Keratinocyte (primary cell): ENCODE results near the gene CPSF7. TPM values are rescaled to one million over a fixed set of nuclear protein-coding genes. Genes with fewer than 3 reads are reported as not detected.

Source experiments
- DNase-seq: peaks from one replicate; pipeline ENCODE4 v3.0.0-alpha.2; 2011; ENCODE audit warnings: low read depth, missing footprints, low spot score
- FAIRE-seq: peaks from 2 replicates; lab custom pipeline; 2011; peaks lifted over from hg19 to GRCh38; lab: Jason Lieb, UNC
- H2AFZ ChIP-seq: 2 replicates; pipeline ENCODE4 v1.6.0; 2012; ENCODE audit warnings: low read length, control low read depth, inconsistent platforms; ENCODE audit not compliant: control insufficient read depth
- H3K27ac ChIP-seq: 2 replicates; pipeline ENCODE4 v1.5.1; 2011; ENCODE audit warnings: low read length; ENCODE audit not compliant: control insufficient read depth, insufficient read depth
- H3K27me3 ChIP-seq: 3 replicates; pipeline ENCODE4 v1.6.0; 2011; ENCODE audit warnings: low read length; ENCODE audit not compliant: control insufficient read depth, insufficient read depth; ENCODE audit errors: extremely low read depth
- H3K36me3 ChIP-seq, 2 experiments: 2 replicates in 1 of 2; 3 replicates in 1 of 2; pipeline ENCODE4 v1.5.1; 2011; ENCODE audit warnings: low read length in 2 of 2, mild to moderate bottlenecking in 1 of 2; ENCODE audit not compliant: control insufficient read depth in 2 of 2, insufficient read depth in 2 of 2; ENCODE audit errors: extremely low read depth in 1 of 2
- H3K4me1 ChIP-seq: 3 replicates; pipeline ENCODE4 v1.5.1; 2011; ENCODE audit warnings: low read length; ENCODE audit not compliant: control insufficient read depth, insufficient read depth; ENCODE audit errors: extremely low read depth
- H3K4me2 ChIP-seq: 3 replicates; pipeline ENCODE4 v1.6.0; 2011; ENCODE audit warnings: low read depth, low read length; ENCODE audit not compliant: control insufficient read depth, insufficient read depth; ENCODE audit errors: extremely low read depth
- H3K4me3 ChIP-seq, 3 experiments: fragments of 200-600 bp in 1 of 3; sonication (generic) in 1 of 3; 2 replicates in 2 of 3; 3 replicates in 1 of 3; pipeline ENCODE4 v1.5.1; 2011 to 2016; ENCODE audit warnings: low read length in 3 of 3, mild to moderate bottlenecking in 3 of 3, control low read depth in 2 of 3, inconsistent platforms in 1 of 3, low read depth in 1 of 3, mixed read lengths in 1 of 3, mixed run types in 1 of 3, moderate library complexity in 1 of 3; ENCODE audit not compliant: control insufficient read depth in 2 of 3, insufficient read depth in 2 of 3; ENCODE audit errors: extremely low read depth in 1 of 3
- H3K79me2 ChIP-seq: 2 replicates; pipeline ENCODE4 v1.6.0; 2012; ENCODE audit warnings: low read length; ENCODE audit not compliant: control insufficient read depth, insufficient read depth
- H3K9ac ChIP-seq: 3 replicates; pipeline ENCODE4 v1.6.0; 2011; ENCODE audit warnings: low read length; ENCODE audit not compliant: control insufficient read depth, insufficient read depth; ENCODE audit errors: extremely low read depth
- H3K9me1 ChIP-seq: 3 replicates; pipeline ENCODE4 v1.6.0; 2011; ENCODE audit warnings: low read length; ENCODE audit not compliant: control insufficient read depth, insufficient read depth; ENCODE audit errors: extremely low read depth
- H3K9me3 ChIP-seq: 2 replicates; pipeline ENCODE4 v1.5.1; 2012; ENCODE audit warnings: low read depth, low read length; ENCODE audit not compliant: control insufficient read depth
- H4K20me1 ChIP-seq: 3 replicates; pipeline ENCODE4 v1.6.0; 2011; ENCODE audit warnings: low read length; ENCODE audit not compliant: control insufficient read depth, insufficient read depth; ENCODE audit errors: extremely low read depth
- EZH2 ChIP-seq: IDR thresholded peaks from one replicate; pipeline ENCODE4 v1.6.1; 2012; ENCODE audit warnings: inconsistent platforms, mild to moderate bottlenecking, low read length, moderate library complexity
- dilution Hi-C: fragments of 300-500 bp; cut with MboI; formaldehyde crosslinking; loops from one replicate; pipeline ENCODE4 v1.7.0; 2020; ENCODE audit warnings: low sequenced_read_pairs; ENCODE audit not compliant: extremely low pct_ligation_motif_present
- polyA plus RNA-seq, 5 experiments: library from polyadenylated mRNA; depleted of rRNA in 3 of 5; stranded (reverse) in 3 of 5; stranded (forward) in 1 of 5; unstranded in 1 of 5; fragments of >200 nt; gene quantifications; 1 replicate in 1 of 5; 2 replicates in 3 of 5; 3 replicates in 1 of 5; pipeline versions ENCODE4 v1.2.1 to v1.2.3, GENCODE V29; 2011 to 2012; ENCODE audit warnings: missing spikeins in 2 of 5, low read depth in 1 of 5, low replicate concordance in 1 of 5
- TF ChIP-seq, protein P1 (sequence below), 3 experiments: IDR thresholded peaks in 1 of 3; conservative IDR thresholded peaks in 1 of 3; optimal IDR thresholded peaks in 1 of 3; 2 replicates in 2 of 3; 3 replicates in 1 of 3; pipeline versions ENCODE3 to v1.5.1; 2011; ENCODE audit warnings: low read length in 3 of 3, mild to moderate bottlenecking in 3 of 3, moderate library complexity in 2 of 3, control low read depth in 1 of 3, inconsistent platforms in 1 of 3; ENCODE audit not compliant: insufficient read depth in 2 of 3; ENCODE audit errors: extremely low read depth in 1 of 3

CPSF7 gene
- polyA plus RNA-seq, 1 donor (not counting 4 experiments of a cell fraction or from before 2014, with no cell fraction given) = 34.5 TPM

DNA sequence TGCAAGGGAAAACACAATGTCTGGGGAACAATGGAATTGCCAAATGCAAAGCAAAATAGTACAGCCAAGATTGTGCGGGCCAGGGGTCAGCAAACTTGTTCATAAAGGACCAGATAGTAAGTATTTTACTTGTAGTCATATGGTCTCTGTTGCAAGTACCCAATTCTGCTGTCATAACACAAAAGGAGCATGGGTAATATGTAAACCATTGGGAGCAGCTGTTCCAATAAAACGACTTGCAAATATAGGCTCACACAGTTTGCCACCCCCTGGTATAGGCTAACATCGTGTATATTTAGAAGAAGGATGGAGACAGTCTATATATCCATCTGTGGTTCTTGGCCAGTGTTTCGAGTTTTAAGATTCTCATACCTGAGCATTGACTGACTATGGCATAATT lies 15.7 kb upstream of the CPSF7 start:
- no peak for FAIRE-seq
- DNase-seq = no peak
- H4K20me1 ChIP-seq = no peaks in the 10 kb centered on the region
- no peaks in the 10 kb centered on the region for H3K9me3 ChIP-seq
- TF ChIP-seq, protein P1, sequence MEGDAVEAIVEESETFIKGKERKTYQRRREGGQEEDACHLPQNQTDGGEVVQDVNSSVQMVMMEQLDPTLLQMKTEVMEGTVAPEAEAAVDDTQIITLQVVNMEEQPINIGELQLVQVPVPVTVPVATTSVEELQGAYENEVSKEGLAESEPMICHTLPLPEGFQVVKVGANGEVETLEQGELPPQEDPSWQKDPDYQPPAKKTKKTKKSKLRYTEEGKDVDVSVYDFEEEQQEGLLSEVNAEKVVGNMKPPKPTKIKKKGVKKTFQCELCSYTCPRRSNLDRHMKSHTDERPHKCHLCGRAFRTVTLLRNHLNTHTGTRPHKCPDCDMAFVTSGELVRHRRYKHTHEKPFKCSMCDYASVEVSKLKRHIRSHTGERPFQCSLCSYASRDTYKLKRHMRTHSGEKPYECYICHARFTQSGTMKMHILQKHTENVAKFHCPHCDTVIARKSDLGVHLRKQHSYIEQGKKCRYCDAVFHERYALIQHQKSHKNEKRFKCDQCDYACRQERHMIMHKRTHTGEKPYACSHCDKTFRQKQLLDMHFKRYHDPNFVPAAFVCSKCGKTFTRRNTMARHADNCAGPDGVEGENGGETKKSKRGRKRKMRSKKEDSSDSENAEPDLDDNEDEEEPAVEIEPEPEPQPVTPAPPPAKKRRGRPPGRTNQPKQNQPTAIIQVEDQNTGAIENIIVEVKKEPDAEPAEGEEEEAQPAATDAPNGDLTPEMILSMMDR (optimal IDR thresholded peaks at IDR 0.05 in 1 of 3, IDR thresholded peaks at IDR 0.05 in 1 of 3, conservative IDR thresholded peaks at IDR 0.05 in 1 of 3; ENCODE audit: extremely low read depth in 1 of 3, insufficient read depth in 2 of 3, low read length in 3 of 3) = no peak
- TF ChIP-seq EZH2 = no peak
- dilution Hi-C loops = no loop called here
- H3K4me2 ChIP-seq = no peak overlapping the region
- H3K27ac ChIP-seq = no peak overlapping the region
- H3K9me1 ChIP-seq = no peaks in the 10 kb centered on the region
- no peaks in the 10 kb centered on the region for H3K27me3 ChIP-seq
- no peak overlapping the region for H3K9ac ChIP-seq
- no peak overlapping the region for H3K4me3 ChIP-seq
- H2AFZ ChIP-seq = no peak overlapping the region
- peaks cover 25 to 26% of the 10 kb centered on the region in 2 experiments for H3K36me3 ChIP-seq
- H3K79me2 ChIP-seq = peaks cover 15% of the 10 kb centered on the region
- H3K4me1 ChIP-seq = no peaks in the 10 kb centered on the region

DNA sequence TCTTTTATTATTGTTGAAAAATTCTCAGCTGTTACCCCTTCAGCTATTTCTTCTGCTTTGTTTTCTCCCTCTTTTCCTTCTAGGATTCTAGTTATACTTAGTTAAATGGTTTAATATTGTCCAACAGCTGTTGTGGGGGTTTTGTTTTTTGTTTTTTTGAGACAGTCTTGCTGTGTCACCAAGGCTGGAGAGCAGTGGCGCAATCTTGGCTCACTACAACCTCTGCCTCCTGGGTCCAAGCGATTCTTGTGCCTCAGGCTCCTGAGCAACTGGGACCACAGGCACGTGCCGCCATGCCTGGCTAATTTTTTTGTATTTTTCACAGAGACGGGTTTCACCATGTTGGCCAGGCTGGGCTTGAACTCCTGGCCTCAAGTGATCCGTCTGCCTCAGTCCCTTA lies 12.8 kb upstream of the CPSF7 start:
- no peak overlapping the region for H3K27ac ChIP-seq
- H3K4me2 ChIP-seq = no peak overlapping the region
- H3K79me2 ChIP-seq = peaks cover 26% of the 10 kb centered on the region
- H3K9me1 ChIP-seq = no peaks in the 10 kb centered on the region
- no peak overlapping the region for H3K4me3 ChIP-seq
- H3K36me3 ChIP-seq = peaks cover 17 to 24% of the 10 kb centered on the region in 2 experiments
- FAIRE-seq (no peak), DNase-seq (no peak)
- H4K20me1 ChIP-seq = no peaks in the 10 kb centered on the region
- H2AFZ ChIP-seq = no peak overlapping the region
- TF ChIP-seq, protein P1 (optimal IDR thresholded peaks at IDR 0.05 in 1 of 3, IDR thresholded peaks at IDR 0.05 in 1 of 3, conservative IDR thresholded peaks at IDR 0.05 in 1 of 3; ENCODE audit: extremely low read depth in 1 of 3, insufficient read depth in 2 of 3, low read length in 3 of 3) = no peak
- no peak for TF ChIP-seq EZH2
- no peak overlapping the region for H3K9ac ChIP-seq
- dilution Hi-C loops = no loop called here
- no peaks in the 10 kb centered on the region for H3K27me3 ChIP-seq
- H3K9me3 ChIP-seq = no peaks in the 10 kb centered on the region
- H3K4me1 ChIP-seq = no peaks in the 10 kb centered on the region
